GM12878 (cell line): ENCODE measurements around the gene MYO3B. TPM values are rescaled to one million over a fixed set of nuclear protein-coding genes. Genes with fewer than 3 reads are reported as not detected.

Experiments used
- ATAC-seq: fragments of 200-7000 bp; cut with Tn5 transposase; 3 replicates; pipeline ENCODE4 v1.9.1; 2020; ENCODE audit warnings: mild to moderate bottlenecking, moderate library complexity
- BruUV-seq: library from RNA; stranded (reverse); fragments of 400-500 nt; replicated peaks from 2 replicates; lab custom pipeline; 2021; lab: Mats Ljungman, UMichigan
- CTCF ChIA-PET: fragments of 300-600 bp; sonication (Branson Sonifier 250); formaldehyde crosslinking; extraction: SDS; loops from one replicate; lab custom pipeline; 2021; ENCODE audit warnings: inconsistent platforms; lab: Yijun Ruan, JAX
- POLR2A ChIA-PET: fragments of 350-600 bp; formaldehyde crosslinking; extraction: SDS; loops from one replicate; lab custom pipeline; 2021; ENCODE audit warnings: inconsistent platforms; lab: Charles Lee
- RAD21 ChIA-PET: fragments of 300-600 bp; sonication (Branson Sonifier 250); formaldehyde crosslinking; loops from one replicate; lab custom pipeline; 2023; ENCODE audit warnings: antibody characterized with exemption; ENCODE audit not compliant: unreplicated experiment; lab: Charles Lee
- SMC1A ChIA-PET: fragments of 300-600 bp; sonication (Branson Sonifier 250); formaldehyde crosslinking; loops from one replicate; lab custom pipeline; 2023; ENCODE audit not compliant: unreplicated experiment, uncharacterized antibody; lab: Charles Lee
- DNase-seq: peaks from one replicate; pipeline ENCODE4 v3.0.0-alpha.2; 2011; ENCODE audit warnings: low read depth, low spot score
- FAIRE-seq: peaks from 3 replicates; lab custom pipeline; 2011; peaks lifted over from hg19 to GRCh38; lab: Jason Lieb, UNC
- H2AFZ ChIP-seq: 2 replicates; pipeline ENCODE4 v1.6.0; 2011; ENCODE audit warnings: low read depth, low read length, control low read depth; ENCODE audit not compliant: control insufficient read depth
- H3K27ac ChIP-seq: 2 replicates; pipeline ENCODE4 v1.5.1; 2011; ENCODE audit warnings: control low read depth; ENCODE audit not compliant: control insufficient read depth, insufficient read depth
- H3K27me3 ChIP-seq, 2 experiments: replicated peaks in 1 of 2; 2 replicates each; pipeline versions ENCODE4 v1.6.0 to v1.6.1; 2011; ENCODE audit warnings: low read length in 1 of 2; ENCODE audit not compliant: control insufficient read depth in 2 of 2, insufficient read depth in 2 of 2
- H3K36me3 ChIP-seq, 2 experiments: 2 replicates each; pipeline ENCODE4 v1.5.1; 2011; ENCODE audit warnings: low read length in 1 of 2; ENCODE audit not compliant: control insufficient read depth in 2 of 2, insufficient read depth in 2 of 2
- H3K4me1 ChIP-seq: 2 replicates; pipeline ENCODE4 v1.6.1; 2011; ENCODE audit warnings: mild to moderate bottlenecking, low read length, moderate library complexity, mixed read lengths; ENCODE audit not compliant: control insufficient read depth, insufficient read depth
- H3K4me2 ChIP-seq: 2 replicates; pipeline ENCODE4 v1.6.0; 2011; ENCODE audit warnings: control low read depth; ENCODE audit not compliant: control insufficient read depth, insufficient read depth
- H3K4me3 ChIP-seq: fragments of 200-600 bp; sonication (generic); 2 replicates; pipeline ENCODE4 v1.5.1; 2016
- H3K79me2 ChIP-seq: 2 replicates; pipeline ENCODE4 v1.6.0; 2011; ENCODE audit warnings: low read length; ENCODE audit not compliant: control insufficient read depth, insufficient read depth
- H3K9ac ChIP-seq: 2 replicates; pipeline ENCODE4 v1.8.0; 2011; ENCODE audit warnings: low read length, control low read depth, mixed read lengths; ENCODE audit not compliant: control insufficient read depth, insufficient read depth
- H3K9me3 ChIP-seq: replicated peaks from 3 replicates; pipeline ENCODE4 v1.5.1; 2011; ENCODE audit warnings: mild to moderate bottlenecking, low read length; ENCODE audit not compliant: control insufficient read depth, insufficient read depth
- H4K20me1 ChIP-seq: 2 replicates; pipeline ENCODE4 v1.6.0; 2011; ENCODE audit not compliant: control insufficient read depth, insufficient read depth
- BACH1 ChIP-seq: fragments of 450-650 bp; IDR thresholded peaks from 2 replicates; pipeline ENCODE4 v1.6.1; 2017; ENCODE audit warnings: mild to moderate bottlenecking, borderline replicate concordance
- BCL11A ChIP-seq: IDR thresholded peaks from 2 replicates; pipeline ENCODE4 v1.6.1; 2011; ENCODE audit warnings: low read depth, low read length
- CREB1 ChIP-seq: IDR thresholded peaks from 2 replicates; pipeline ENCODE4 v1.6.1; 2012; ENCODE audit warnings: low read depth, mild to moderate bottlenecking, inconsistent platforms
- ESRRA ChIP-seq: IDR thresholded peaks from 2 replicates; pipeline ENCODE4 v1.6.1; 2012; ENCODE audit warnings: mild to moderate bottlenecking, low read length, improper control_type of control experiment
- FOS ChIP-seq: IDR thresholded peaks from 3 replicates; pipeline ENCODE4 v1.6.1; 2011; ENCODE audit warnings: borderline replicate concordance; ENCODE audit not compliant: insufficient read length; ENCODE audit errors: extremely low read depth
- JUNB ChIP-seq: IDR thresholded peaks from 2 replicates; pipeline ENCODE4 v1.6.1; 2016; ENCODE audit warnings: antibody characterized with exemption, mild to moderate bottlenecking
- NBN ChIP-seq: fragments of 450-650 bp; IDR thresholded peaks from 2 replicates; pipeline ENCODE4 v1.6.1; 2016
- NFXL1 ChIP-seq: fragments of 450-650 bp; IDR thresholded peaks from 2 replicates; pipeline ENCODE4 v1.6.1; 2017; ENCODE audit warnings: antibody characterized with exemption, mild to moderate bottlenecking, borderline replicate concordance
- NR2C2 ChIP-seq: IDR thresholded peaks from 2 replicates; pipeline ENCODE4 v1.6.1; 2011; ENCODE audit warnings: borderline replicate concordance, low read depth; ENCODE audit not compliant: control insufficient read depth, insufficient read length
- RAD21 ChIP-seq: IDR thresholded peaks from 2 replicates; pipeline ENCODE4 v1.6.1; 2011; ENCODE audit warnings: mild to moderate bottlenecking, low read depth, low read length, moderate library complexity; ENCODE audit not compliant: insufficient read depth
- RELA ChIP-seq: fragments of 450-650 bp; IDR thresholded peaks from 2 replicates; pipeline ENCODE4 v1.8.0; 2014; ENCODE audit warnings: borderline replicate concordance; ENCODE audit not compliant: partially characterized antibody
- SMARCA5 ChIP-seq: fragments of 450-650 bp; IDR thresholded peaks from 2 replicates; pipeline ENCODE4 v1.6.1; 2017; ENCODE audit warnings: mild to moderate bottlenecking
- ZBED1 ChIP-seq: IDR thresholded peaks from 2 replicates; pipeline ENCODE4 v1.6.1; 2016; ENCODE audit warnings: borderline replicate concordance
- WGBS: methylation state at CpG from one replicate; pipeline ENCODE4 v1.1.6; 2016; ENCODE audit warnings: low lambda C conversion rate; ENCODE audit not compliant: insufficient replicate concordance, insufficient coverage; ENCODE audit errors: missing lambda C conversion rate; 5-methylcytosine and 5-hydroxymethylcytosine counted together
- in situ Hi-C: fragments of 300-500 bp; cut with MboI; formaldehyde crosslinking; loops from 9 replicates; pipeline ENCODE4 v1.14.3; 2018; ENCODE audit warnings: mixed read lengths
- intact Hi-C: fragments of 100-400 bp; cut with micrococcal nuclease; formaldehyde crosslinking; loops from one replicate; pipeline ENCODE4 v1.14.2; 2022; ENCODE audit not compliant: unreplicated experiment
- polyA plus RNA-seq, 11 experiments: library from polyadenylated mRNA; depleted of rRNA in 4 of 11; unstranded in 6 of 11; stranded (reverse) in 5 of 11; fragments of >200 nt; fragmentation: Nextera tagmentation in 4 of 11; fragmentation: Illumina TruSeq in 1 of 11; extraction: Ambion mirVana in 4 of 11; extraction: Trizol in 1 of 11; gene quantifications; 1 replicate in 1 of 11; 2 replicates in 10 of 11; pipeline versions ENCODE4 v1.2.1 to v1.2.3, GENCODE V29; 2011 to 2016; ENCODE audit warnings: inconsistent platforms in 2 of 11, missing spikeins in 2 of 11, low read depth in 1 of 11
- total RNA-seq, 4 experiments: library from RNA; depleted of rRNA in 3 of 4; stranded (reverse); fragments of >200 nt in 3 of 4; fragmentation: Illumina TruSeq in 1 of 4; extraction: Trizol in 1 of 4; gene quantifications; 2 replicates each; pipeline versions ENCODE4 v1.2.1 to v1.2.3, GENCODE V29; 2013 to 2021
- TF ChIP-seq, protein P1 (sequence below): IDR thresholded peaks from 2 replicates; pipeline ENCODE4 v1.6.1; 2011; ENCODE audit warnings: low read depth, low read length, improper control_type of control experiment, borderline replicate concordance
- TF ChIP-seq, protein P2 (sequence below): fragments of 450-650 bp; IDR thresholded peaks from 2 replicates; pipeline ENCODE4 v1.6.1; 2017; ENCODE audit warnings: antibody characterized with exemption, mild to moderate bottlenecking, moderate library complexity

Gene MYO3B
- total and polyA plus RNA-seq, 10 of the 15 experiments (the other 5 are each of a cell fraction or from before 2014, with no cell fraction given), result 1.1 to 7.1 (median 2.1) TPM

DNA sequence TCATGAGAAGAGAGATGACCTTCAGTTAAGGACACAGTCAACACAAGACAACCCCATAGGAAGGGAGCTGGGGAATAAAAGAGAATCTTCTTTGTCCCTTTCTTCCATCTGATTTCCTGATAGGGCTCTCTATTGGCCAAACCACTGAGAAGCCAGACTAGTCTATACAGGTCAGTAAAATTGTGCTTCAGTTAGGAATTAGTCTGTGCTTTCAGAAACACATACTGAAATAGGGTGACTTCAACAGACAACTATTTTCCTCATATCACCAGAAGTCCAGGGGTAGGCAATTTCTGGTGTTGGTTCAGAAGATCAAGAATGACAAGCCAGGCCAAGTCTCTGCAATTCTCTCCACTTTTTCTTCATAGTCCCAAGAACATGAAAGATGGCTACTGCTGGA, 385.5 kb downstream of the MYO3B start:
- H3K79me2 ChIP-seq, result no peaks in the 10 kb centered on the region
- H3K4me3 ChIP-seq, result no peak overlapping the region
- no peaks in the 10 kb centered on the region for H3K36me3 ChIP-seq
- no peak overlapping the region for H3K9ac ChIP-seq
- no TSS peak for BruUV-seq
- no peak overlapping the region for H2AFZ ChIP-seq
- POLR2A ChIA-PET, result interaction anchor here (0.6 kb wide), 1 partner anchor 26 kb away, joined by 5 read pairs; no protein-coding TSS in a partner anchor
- H3K9me3 ChIP-seq, result no peaks in the 10 kb centered on the region
- CTCF ChIA-PET, result interaction anchor here (1.5 kb wide), 1 partner anchor 154 kb away, joined by 3 read pairs; no protein-coding TSS in a partner anchor
- FAIRE-seq (no peak), DNase-seq (no peak), ATAC-seq (no peak)
- H3K27ac ChIP-seq, result no peak overlapping the region
- H3K4me1 ChIP-seq, result no peaks in the 10 kb centered on the region
- H4K20me1 ChIP-seq, result no peaks in the 10 kb centered on the region
- intact Hi-C loops (no loop called here), in situ Hi-C loops (no loop called here)
- SMC1A ChIA-PET, result interaction anchor here (1.7 kb wide), 1 partner anchor 12 kb away, joined by 4 read pairs; no protein-coding TSS in a partner anchor
- RAD21 ChIA-PET, result no interaction called here
- no peak overlapping the region for H3K4me2 ChIP-seq
- no peaks in the 10 kb centered on the region for H3K27me3 ChIP-seq
- no peak for TF ChIP-seq ZBED1
- no peak for TF ChIP-seq FOS
- no peak for TF ChIP-seq BCL11A
- no peak for TF ChIP-seq JUNB
- no peak for TF ChIP-seq BACH1
- TF ChIP-seq RAD21, result no peak
- TF ChIP-seq NFXL1, result no peak
- no peak for TF ChIP-seq ESRRA

DNA sequence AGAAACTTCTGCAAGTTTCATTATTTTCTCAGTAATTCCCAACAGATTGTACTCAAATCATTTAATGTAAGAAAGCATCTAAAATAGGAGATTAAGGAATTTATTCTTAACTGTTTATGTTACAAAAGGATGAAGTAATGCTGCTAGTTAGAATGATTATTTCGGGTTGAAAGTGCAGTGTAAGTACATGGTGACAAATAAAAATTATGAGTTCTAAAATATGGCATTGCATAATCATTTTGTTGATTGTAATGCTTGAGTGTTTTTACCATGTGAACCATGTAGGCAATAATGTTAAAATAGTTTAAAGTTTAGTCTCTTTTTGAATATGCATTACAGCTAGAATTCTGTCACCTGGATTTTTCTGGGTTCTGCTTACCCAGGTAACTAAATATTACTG, 388.2 kb downstream of the MYO3B start:
- Histone ChIP-seq H3K9ac (no peak overlapping the region), H3K9me3 (no peaks in the 10 kb centered on the region), H3K27me3 (no peaks in the 10 kb centered on the region), H3K4me1 (no peaks in the 10 kb centered on the region), H4K20me1 (no peaks in the 10 kb centered on the region), H3K4me3 (no peak overlapping the region), H3K79me2 (no peaks in the 10 kb centered on the region), H3K27ac (no peak overlapping the region), H3K4me2 (no peak overlapping the region), H2AFZ (no peak overlapping the region), H3K36me3 (no peaks in the 10 kb centered on the region)
- in situ Hi-C loops, result no loop called here
- ATAC-seq (no peak), DNase-seq (no peak), FAIRE-seq (no peak)
- WGBS, result 0% methylated on average over 1 of the region's 1 CpG
- ChIA-PET RAD21 (no interaction called here), CTCF (no interaction called here), POLR2A (no interaction called here), SMC1A (interaction anchor here (1.6 to 1.9 kb wide), 2 partner anchors 11 kb away, joined by 8 to 9 read pairs; no protein-coding TSS in a partner anchor)
- no TSS peak for BruUV-seq
- intact Hi-C loops, result no loop called here
- TF ChIP-seq NR2C2 (no peak), RELA (no peak), SMARCA5 (no peak), CREB1 (no peak), NBN (no peak)
- TF ChIP-seq, protein P1, sequence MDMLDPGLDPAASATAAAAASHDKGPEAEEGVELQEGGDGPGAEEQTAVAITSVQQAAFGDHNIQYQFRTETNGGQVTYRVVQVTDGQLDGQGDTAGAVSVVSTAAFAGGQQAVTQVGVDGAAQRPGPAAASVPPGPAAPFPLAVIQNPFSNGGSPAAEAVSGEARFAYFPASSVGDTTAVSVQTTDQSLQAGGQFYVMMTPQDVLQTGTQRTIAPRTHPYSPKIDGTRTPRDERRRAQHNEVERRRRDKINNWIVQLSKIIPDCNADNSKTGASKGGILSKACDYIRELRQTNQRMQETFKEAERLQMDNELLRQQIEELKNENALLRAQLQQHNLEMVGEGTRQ, result no peak
- TF ChIP-seq, protein P2, sequence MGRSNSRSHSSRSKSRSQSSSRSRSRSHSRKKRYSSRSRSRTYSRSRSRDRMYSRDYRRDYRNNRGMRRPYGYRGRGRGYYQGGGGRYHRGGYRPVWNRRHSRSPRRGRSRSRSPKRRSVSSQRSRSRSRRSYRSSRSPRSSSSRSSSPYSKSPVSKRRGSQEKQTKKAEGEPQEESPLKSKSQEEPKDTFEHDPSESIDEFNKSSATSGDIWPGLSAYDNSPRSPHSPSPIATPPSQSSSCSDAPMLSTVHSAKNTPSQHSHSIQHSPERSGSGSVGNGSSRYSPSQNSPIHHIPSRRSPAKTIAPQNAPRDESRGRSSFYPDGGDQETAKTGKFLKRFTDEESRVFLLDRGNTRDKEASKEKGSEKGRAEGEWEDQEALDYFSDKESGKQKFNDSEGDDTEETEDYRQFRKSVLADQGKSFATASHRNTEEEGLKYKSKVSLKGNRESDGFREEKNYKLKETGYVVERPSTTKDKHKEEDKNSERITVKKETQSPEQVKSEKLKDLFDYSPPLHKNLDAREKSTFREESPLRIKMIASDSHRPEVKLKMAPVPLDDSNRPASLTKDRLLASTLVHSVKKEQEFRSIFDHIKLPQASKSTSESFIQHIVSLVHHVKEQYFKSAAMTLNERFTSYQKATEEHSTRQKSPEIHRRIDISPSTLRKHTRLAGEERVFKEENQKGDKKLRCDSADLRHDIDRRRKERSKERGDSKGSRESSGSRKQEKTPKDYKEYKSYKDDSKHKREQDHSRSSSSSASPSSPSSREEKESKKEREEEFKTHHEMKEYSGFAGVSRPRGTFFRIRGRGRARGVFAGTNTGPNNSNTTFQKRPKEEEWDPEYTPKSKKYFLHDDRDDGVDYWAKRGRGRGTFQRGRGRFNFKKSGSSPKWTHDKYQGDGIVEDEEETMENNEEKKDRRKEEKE, result no peak
